Caco-2 (cell line): ENCODE measurements around the gene LGI2. TPM values are rescaled to one million over a fixed set of nuclear protein-coding genes. Genes with fewer than 3 reads are reported as not detected.

ENCODE experiments used
- BruUV-seq: library from RNA; stranded (reverse); fragments of 400-500 nt; replicated peaks from 2 replicates; lab custom pipeline; 2021; lab: Mats Ljungman, UMichigan
- CTCF ChIA-PET: fragments of 300-600 bp; sonication (Branson Sonifier 250); formaldehyde crosslinking; loops from one replicate; lab custom pipeline; 2022; ENCODE audit warnings: antibody characterized with exemption; lab: Charles Lee
- POLR2A ChIA-PET: fragments of 300-600 bp; sonication (Branson Sonifier 250); formaldehyde crosslinking; loops from one replicate; lab custom pipeline; 2022; ENCODE audit warnings: antibody characterized with exemption; lab: Charles Lee
- DNase-seq, 2 experiments: peaks; one replicate each; pipeline versions ENCODE4 v3.0.0 to v3.0.0-alpha.2; 2020 to 2022
- H3K27me3 ChIP-seq: replicated peaks from 2 replicates; pipeline ENCODE4 v1.6.0; 2011; ENCODE audit warnings: low read length; ENCODE audit not compliant: control insufficient read depth, insufficient read depth
- H3K36me3 ChIP-seq: 2 replicates; pipeline ENCODE4 v1.5.1; 2011; ENCODE audit warnings: low read length; ENCODE audit not compliant: control insufficient read depth, insufficient read depth
- H3K4me1 ChIP-seq: fragments of 250-450 bp; sonication (Bioruptor Pico); 2 replicates; pipeline ENCODE4 v1.5.1; 2020; ENCODE audit warnings: mild to moderate bottlenecking
- H3K4me3 ChIP-seq: 2 replicates; pipeline ENCODE4 v1.5.1; 2011; ENCODE audit warnings: low read depth, mild to moderate bottlenecking, control low read depth, low read length
- H3K9me3 ChIP-seq: fragments of 250-450 bp; sonication (Bioruptor Pico); 2 replicates; pipeline ENCODE4 v1.5.1; 2020; ENCODE audit warnings: mild to moderate bottlenecking, moderate library complexity
- H3K27ac Mint-ChIP-seq: one replicate; pipeline ENCODE4 v1.8.0; 2022; ENCODE audit warnings: mixed read lengths; ENCODE audit not compliant: unreplicated experiment
- H3K27me3 Mint-ChIP-seq: one replicate; pipeline ENCODE4 v1.8.0; 2022; ENCODE audit warnings: mixed read lengths; ENCODE audit not compliant: insufficient read depth, unreplicated experiment
- H3K36me3 Mint-ChIP-seq: one replicate; pipeline ENCODE4 v1.8.0; 2022; ENCODE audit warnings: mild to moderate bottlenecking, mixed read lengths; ENCODE audit not compliant: insufficient read depth, unreplicated experiment
- H3K4me1 Mint-ChIP-seq: one replicate; pipeline ENCODE4 v1.8.0; 2022; ENCODE audit warnings: low read depth, mixed read lengths; ENCODE audit not compliant: unreplicated experiment
- H3K4me3 Mint-ChIP-seq: one replicate; pipeline ENCODE4 v1.8.0; 2022; ENCODE audit warnings: mild to moderate bottlenecking, moderate library complexity, mixed read lengths; ENCODE audit not compliant: unreplicated experiment
- H3K9me3 Mint-ChIP-seq: one replicate; pipeline ENCODE4 v1.8.0; 2022; ENCODE audit warnings: mixed read lengths; ENCODE audit not compliant: unreplicated experiment
- CTCF ChIP-seq, 2 experiments: fragments of 200-600 bp in 1 of 2; IDR thresholded peaks; 1 replicate in 1 of 2; 2 replicates in 1 of 2; pipeline versions ENCODE4 v1.5.1 to v1.8.0; 2011 to 2022; ENCODE audit warnings: antibody characterized with exemption in 1 of 2, control low read depth in 1 of 2, inconsistent platforms in 1 of 2, low read depth in 1 of 2, low read length in 1 of 2, mild to moderate bottlenecking in 1 of 2, moderate library complexity in 1 of 2; ENCODE audit not compliant: insufficient read depth in 1 of 2, severe bottlenecking in 1 of 2, unreplicated experiment in 1 of 2
- intact Hi-C: fragments of 100-400 bp; cut with micrococcal nuclease; formaldehyde crosslinking; loops from one replicate; pipeline ENCODE4 v1.10.0; 2022; ENCODE audit not compliant: unreplicated experiment
- total RNA-seq: library from RNA; stranded (reverse); gene quantifications from 2 replicates; pipeline ENCODE4 v1.2.3, GENCODE V29; 2022

The LGI2 gene
- total RNA-seq, 1 experiment from 2014 or later, result 7.5 TPM

- Histone ChIP-seq H3K27me3 (no peaks in the 10 kb centered on the region; the same call in 1 of the 2 replicates), H3K9me3 (no peaks in the 10 kb centered on the region), H3K4me1 (no peaks in the 10 kb centered on the region), H3K36me3 (no peaks in the 10 kb centered on the region), H3K4me3 (no peak overlapping the region)
- no peak for TF ChIP-seq CTCF (IDR thresholded peaks at IDR 0.05; ENCODE audit: insufficient read depth in 1 of 2, low read depth in 1 of 2, low read length in 1 of 2, severe bottlenecking in 1 of 2, unreplicated experiment in 1 of 2)
- Mint-ChIP-seq H3K4me3 (no peak overlapping the region), H3K27ac (no peak overlapping the region), H3K36me3 (no peaks in the 10 kb centered on the region), H3K4me1 (peaks cover 10% of the 10 kb centered on the region), H3K27me3 (peaks cover 3% of the 10 kb centered on the region), H3K9me3 (no peaks in the 10 kb centered on the region)
- POLR2A ChIA-PET, result interaction anchor here (0.6 kb wide), 1 partner anchor 661 kb away, joined by 7 read pairs; no protein-coding TSS in a partner anchor
- DNase-seq, result peak in 1 of 2 experiments; percentile 5
- no TSS peak for BruUV-seq
- CTCF ChIA-PET, result no interaction called here
- intact Hi-C loops, result no loop called here
Observed at GRCh38 chr4:24973404-24973746, 57.4 kb downstream of the LGI2 start.

GRCh38 chr4:24971192-24971591, 59.6 kb downstream of the LGI2 start:
- no peaks in the 10 kb centered on the region for H3K9me3 ChIP-seq
- Mint-ChIP-seq H3K4me3 (no peak overlapping the region), H3K4me1 (peaks cover 10% of the 10 kb centered on the region), H3K36me3 (no peaks in the 10 kb centered on the region), H3K27me3 (peaks cover 3% of the 10 kb centered on the region), H3K27ac (no peak overlapping the region), H3K9me3 (no peaks in the 10 kb centered on the region)
- no peak for DNase-seq
- no peaks in the 10 kb centered on the region for H3K4me1 ChIP-seq
- no TSS peak for BruUV-seq
- ChIA-PET POLR2A (no interaction called here), CTCF (no interaction called here)
- no peak for TF ChIP-seq CTCF (IDR thresholded peaks at IDR 0.05; ENCODE audit: insufficient read depth in 1 of 2, low read depth in 1 of 2, low read length in 1 of 2, severe bottlenecking in 1 of 2, unreplicated experiment in 1 of 2)
- no peaks in the 10 kb centered on the region for H3K36me3 ChIP-seq
- H3K27me3 ChIP-seq, result no peaks in the 10 kb centered on the region; the same call in 1 of the 2 replicates
- H3K4me3 ChIP-seq, result no peak overlapping the region
- intact Hi-C loops, result no loop called here

GRCh38 chr4:24970635-24971034, 60.1 kb downstream of the LGI2 start:
- Histone ChIP-seq H3K4me1 (no peaks in the 10 kb centered on the region), H3K9me3 (peaks cover 4% of the 10 kb centered on the region), H3K36me3 (no peaks in the 10 kb centered on the region), H3K4me3 (no peak overlapping the region), H3K27me3 (no peaks in the 10 kb centered on the region; the same call in 1 of the 2 replicates)
- intact Hi-C loops, result no loop called here
- POLR2A ChIA-PET, result no interaction called here
- CTCF ChIA-PET, result no interaction called here
- Mint-ChIP-seq H3K27me3 (peaks cover 3% of the 10 kb centered on the region), H3K4me1 (peaks cover 10% of the 10 kb centered on the region), H3K4me3 (no peak overlapping the region), H3K27ac (no peak overlapping the region), H3K9me3 (no peaks in the 10 kb centered on the region), H3K36me3 (no peaks in the 10 kb centered on the region)
- TF ChIP-seq CTCF (IDR thresholded peaks at IDR 0.05; ENCODE audit: insufficient read depth in 1 of 2, low read depth in 1 of 2, low read length in 1 of 2, severe bottlenecking in 1 of 2, unreplicated experiment in 1 of 2), result no peak
- BruUV-seq, result no TSS peak
- DNase-seq, result no peak
